Measurements from ENCODE around the gene PDHX. TPM values are rescaled to one million over a fixed set of nuclear protein-coding genes. Genes with fewer than 3 reads are reported as not detected.

Gene PDHX
- total RNA-seq, 4 donors from 2014 or later: 22.5 to 41.1 (median 28.6) TPM

DNA sequence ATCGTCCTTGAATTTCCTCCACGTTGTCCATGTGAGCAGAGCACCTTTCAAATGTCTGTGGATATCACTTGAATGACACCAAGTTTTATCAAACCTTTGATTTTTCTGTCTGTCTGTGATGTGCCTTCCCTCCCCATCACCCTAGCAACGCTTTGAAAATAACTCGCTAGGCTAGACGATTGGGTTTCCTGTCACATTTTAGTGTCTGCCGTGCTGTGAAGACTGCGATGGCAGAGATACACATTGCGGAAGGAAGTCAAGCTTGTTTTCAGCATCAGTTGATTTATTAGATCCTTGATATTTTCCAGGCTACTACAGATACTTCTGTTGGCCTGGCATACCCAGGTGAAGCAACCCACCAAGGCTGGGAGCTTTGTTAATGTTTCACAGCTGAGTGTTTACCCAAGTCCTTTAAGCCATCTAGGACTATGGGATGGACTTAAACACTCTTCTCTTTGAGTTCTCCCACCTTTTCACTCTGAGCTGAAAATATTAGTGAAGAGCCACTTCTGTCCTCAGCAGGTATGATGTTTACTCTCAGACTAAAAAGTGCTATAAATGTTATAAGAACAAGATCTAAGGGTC, 128.9 kb downstream of the PDHX start:
- intact Hi-C loops (cut with DNase I; ENCODE audit: low total_unique reads): no loop called here
- Histone ChIP-seq H3K4me1 (no peaks in the 10 kb centered on the region), H3K9me3 (no peaks in the 10 kb centered on the region), H3K36me3 (no peaks in the 10 kb centered on the region), H3K4me3 (no peak overlapping the region), H3K27ac (no peak overlapping the region), H3K27me3 (no peaks in the 10 kb centered on the region)
- TF ChIP-seq POLR2A (IDR thresholded peaks at IDR 0.05): no peak
- TF ChIP-seq, protein P1, sequence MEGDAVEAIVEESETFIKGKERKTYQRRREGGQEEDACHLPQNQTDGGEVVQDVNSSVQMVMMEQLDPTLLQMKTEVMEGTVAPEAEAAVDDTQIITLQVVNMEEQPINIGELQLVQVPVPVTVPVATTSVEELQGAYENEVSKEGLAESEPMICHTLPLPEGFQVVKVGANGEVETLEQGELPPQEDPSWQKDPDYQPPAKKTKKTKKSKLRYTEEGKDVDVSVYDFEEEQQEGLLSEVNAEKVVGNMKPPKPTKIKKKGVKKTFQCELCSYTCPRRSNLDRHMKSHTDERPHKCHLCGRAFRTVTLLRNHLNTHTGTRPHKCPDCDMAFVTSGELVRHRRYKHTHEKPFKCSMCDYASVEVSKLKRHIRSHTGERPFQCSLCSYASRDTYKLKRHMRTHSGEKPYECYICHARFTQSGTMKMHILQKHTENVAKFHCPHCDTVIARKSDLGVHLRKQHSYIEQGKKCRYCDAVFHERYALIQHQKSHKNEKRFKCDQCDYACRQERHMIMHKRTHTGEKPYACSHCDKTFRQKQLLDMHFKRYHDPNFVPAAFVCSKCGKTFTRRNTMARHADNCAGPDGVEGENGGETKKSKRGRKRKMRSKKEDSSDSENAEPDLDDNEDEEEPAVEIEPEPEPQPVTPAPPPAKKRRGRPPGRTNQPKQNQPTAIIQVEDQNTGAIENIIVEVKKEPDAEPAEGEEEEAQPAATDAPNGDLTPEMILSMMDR (IDR thresholded peaks at IDR 0.05): no peak
- DNase-seq: no peak

Small RNA genes lying within 50 kb of the gene (microRNA-seq; reads per million reads assigned to microRNA genes)
- gene MIR1343 (ENCODE audit: borderline microRNAs expressed, borderline replicate concordance): not detected

Small RNA genes lying within 50 kb of the gene (small RNA-seq; reads per million reads assigned to genes)
- gene MIR1343: not detected

Other genes starting within 250 kb of the PDHX start
- 10 to 100 TPM; 20.7 to 40.4 (median 29.0) TPM for gene APIP, start 239 bp upstream of the PDHX start, total RNA-seq
- 100 to 1,000 TPM; 135 to 636 (median 397) TPM for gene CD44, start 222.6 kb downstream of the PDHX start, total RNA-seq